ENCODE results near the gene MED22.

DNA sequence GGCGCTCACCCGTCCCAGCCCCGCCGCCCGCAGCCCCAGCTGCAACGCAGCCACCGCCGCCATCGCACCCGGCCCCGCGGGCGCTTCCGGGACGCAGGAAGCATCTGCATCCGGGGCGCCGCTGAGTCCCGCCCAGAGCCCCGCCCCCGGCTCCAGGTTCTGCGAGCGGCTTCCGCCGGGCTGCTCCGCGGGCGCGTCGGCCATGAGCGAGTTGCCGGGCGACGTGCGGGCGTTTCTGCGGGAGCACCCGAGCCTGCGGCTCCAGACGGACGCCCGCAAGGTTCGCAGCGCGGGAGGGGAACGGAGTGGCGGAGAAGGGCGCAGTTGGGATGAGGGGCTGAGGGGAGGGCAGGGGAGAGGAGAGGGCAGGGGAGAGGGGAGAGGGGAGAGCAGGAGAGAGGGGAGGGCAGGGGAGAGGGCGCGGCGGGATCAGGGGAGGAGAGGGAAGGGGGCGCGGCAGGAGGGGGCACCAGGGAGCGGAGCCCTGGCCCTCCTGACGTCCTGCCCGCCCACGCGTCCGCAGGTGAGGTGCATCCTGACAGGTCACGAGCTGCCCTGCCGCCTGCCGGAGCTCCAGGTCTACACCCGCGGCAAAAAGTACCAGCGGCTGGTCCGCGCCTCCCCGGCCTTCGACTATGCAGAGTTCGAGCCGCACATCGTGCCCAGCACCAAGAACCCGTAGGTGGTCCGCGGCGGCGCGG, 8.6 kb upstream of the MED22 start, which contains the start of the genes SURF1 and SURF2:
- TF ChIP-seq, protein P1, sequence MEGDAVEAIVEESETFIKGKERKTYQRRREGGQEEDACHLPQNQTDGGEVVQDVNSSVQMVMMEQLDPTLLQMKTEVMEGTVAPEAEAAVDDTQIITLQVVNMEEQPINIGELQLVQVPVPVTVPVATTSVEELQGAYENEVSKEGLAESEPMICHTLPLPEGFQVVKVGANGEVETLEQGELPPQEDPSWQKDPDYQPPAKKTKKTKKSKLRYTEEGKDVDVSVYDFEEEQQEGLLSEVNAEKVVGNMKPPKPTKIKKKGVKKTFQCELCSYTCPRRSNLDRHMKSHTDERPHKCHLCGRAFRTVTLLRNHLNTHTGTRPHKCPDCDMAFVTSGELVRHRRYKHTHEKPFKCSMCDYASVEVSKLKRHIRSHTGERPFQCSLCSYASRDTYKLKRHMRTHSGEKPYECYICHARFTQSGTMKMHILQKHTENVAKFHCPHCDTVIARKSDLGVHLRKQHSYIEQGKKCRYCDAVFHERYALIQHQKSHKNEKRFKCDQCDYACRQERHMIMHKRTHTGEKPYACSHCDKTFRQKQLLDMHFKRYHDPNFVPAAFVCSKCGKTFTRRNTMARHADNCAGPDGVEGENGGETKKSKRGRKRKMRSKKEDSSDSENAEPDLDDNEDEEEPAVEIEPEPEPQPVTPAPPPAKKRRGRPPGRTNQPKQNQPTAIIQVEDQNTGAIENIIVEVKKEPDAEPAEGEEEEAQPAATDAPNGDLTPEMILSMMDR (IDR thresholded peaks at IDR 0.05 in 2 of 3, conservative IDR thresholded peaks at IDR 0.05 in 1 of 3; ENCODE audit: borderline replicate concordance in 1 of 3, insufficient read depth in 1 of 3, low read depth in 2 of 3, low read length in 2 of 3), result peak in 2 of 3 experiments; percentile 11 to 19; a peak in 1 of 6 replicates
- TF ChIP-seq EZH2 (IDR thresholded peaks at IDR 0.05), result no peak
